IPS-11a (cell line): ENCODE data around the gene GALNT9.

Experiments used
- H3K4me3 ChIP-seq: one replicate; pipeline ENCODE4 v1.5.1; 2013; ENCODE audit warnings: low read depth, low read length, control low read depth

GALNT9 gene

GRCh38 chr12:132174015-132174838 lies 155.2 kb downstream of the GALNT9 start:
- H3K4me3 ChIP-seq = no peak overlapping the region

GRCh38 chr12:132173135-132174014 lies 156.0 kb downstream of the GALNT9 start:
- no peak overlapping the region for H3K4me3 ChIP-seq

DNA sequence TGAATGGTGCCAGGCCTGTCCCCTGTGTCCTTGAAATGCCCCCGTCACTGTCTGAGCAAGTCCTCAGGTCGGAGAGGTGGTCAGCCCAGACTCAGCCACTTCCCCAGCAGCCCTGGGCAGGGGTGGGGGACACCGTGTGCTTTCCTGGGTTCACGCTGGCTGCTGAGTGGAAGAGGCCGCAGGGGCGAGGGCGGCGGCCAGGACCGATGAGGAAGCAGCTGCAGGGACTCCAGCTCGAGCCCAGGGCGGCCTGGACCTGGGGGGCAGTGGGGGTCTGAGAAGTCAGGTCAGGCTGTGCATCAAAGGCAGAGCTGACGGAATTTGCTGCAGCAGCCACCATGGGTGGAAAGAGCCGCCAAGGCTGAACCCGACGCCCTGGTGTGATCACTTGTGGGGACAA lies 156.8 kb downstream of the GALNT9 start:
- no peak overlapping the region for H3K4me3 ChIP-seq

- no peak overlapping the region for H3K4me3 ChIP-seq
These were observed 157.3 kb downstream of the GALNT9 start for GRCh38 chr12:132171968-132172521.

- no peak overlapping the region for H3K4me3 ChIP-seq
These were observed 158.0 kb downstream of the GALNT9 start for GRCh38 chr12:132171293-132171967.

DNA sequence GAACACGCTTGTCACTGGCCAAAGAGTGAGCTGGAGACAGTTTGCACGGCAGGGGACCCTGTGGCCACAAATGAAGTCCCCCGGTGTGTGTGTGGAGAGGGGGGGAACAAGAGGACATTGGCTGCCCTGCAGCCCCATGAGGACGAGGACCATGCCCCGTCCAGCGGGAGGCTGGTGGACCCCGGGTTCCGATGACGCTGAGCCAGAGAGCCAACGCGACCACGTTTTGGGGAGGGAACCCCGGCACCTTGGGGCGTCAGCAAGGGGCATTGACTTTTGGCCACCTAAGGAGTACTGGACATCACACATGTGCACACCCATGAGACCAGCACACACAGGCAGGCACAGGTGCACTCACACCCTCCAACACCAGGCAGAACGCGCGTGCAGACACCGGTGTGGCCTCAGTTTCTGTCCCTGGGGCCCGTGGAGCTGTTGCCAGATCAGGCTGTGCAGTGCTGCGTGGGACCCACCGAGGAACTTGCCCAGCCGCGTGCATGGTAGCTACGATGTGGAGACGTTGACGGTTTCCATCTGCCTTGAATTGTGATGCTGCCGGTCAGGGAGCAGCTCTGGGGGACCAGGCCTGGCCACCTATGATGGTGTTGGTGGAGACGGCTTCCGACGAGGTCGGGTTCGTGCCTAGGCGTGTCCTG lies 158.6 kb downstream of the GALNT9 start:
- H3K4me3 ChIP-seq = no peak overlapping the region

DNA sequence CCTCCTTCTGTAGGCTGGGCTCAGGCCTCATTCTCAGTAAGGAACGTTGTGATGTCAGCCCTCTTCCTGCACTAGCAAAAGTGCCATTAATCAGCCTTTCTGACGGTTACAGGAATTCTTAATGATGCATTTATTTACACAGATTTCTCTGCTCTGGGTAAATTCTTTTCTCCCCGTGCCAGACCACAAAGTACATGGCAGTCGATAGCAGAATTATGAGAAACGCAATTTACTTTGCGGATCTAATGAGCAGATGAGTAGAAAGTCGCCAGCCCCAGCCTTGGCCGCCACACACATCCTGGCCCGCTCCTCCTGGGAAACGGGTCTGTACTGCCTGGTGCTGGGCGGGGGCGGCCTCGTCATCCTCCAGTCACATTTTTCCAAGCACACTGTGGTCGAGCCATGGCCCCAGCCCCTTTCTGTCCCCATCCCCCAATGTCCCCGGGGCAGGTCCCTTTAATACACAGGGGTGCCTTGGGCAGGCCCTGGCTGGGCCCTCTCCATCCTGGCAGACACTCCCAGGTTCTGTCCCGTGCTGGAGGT lies 159.2 kb downstream of the GALNT9 start:
- H3K4me3 ChIP-seq = no peak overlapping the region

DNA sequence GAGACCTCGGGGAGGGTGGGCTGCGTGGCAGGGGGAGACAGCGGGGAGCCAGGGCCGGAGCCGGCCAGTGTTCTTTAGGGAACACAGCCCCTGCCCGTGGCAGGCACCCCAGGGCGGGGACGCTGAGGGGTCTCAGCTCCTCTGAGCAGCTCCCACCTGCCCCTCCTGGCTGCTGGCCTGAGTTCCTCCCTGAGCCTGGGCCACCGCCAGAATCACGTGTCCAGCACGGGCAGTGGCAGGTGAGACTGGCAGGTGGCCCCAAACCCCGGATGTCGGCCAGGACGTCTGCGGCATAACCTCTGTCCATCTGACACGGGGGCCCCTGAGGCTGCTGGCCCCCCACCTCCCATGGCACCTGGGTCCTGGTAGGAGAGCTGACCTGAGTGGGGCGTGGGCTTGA lies 160.0 kb downstream of the GALNT9 start:
- no peak overlapping the region for H3K4me3 ChIP-seq

DNA sequence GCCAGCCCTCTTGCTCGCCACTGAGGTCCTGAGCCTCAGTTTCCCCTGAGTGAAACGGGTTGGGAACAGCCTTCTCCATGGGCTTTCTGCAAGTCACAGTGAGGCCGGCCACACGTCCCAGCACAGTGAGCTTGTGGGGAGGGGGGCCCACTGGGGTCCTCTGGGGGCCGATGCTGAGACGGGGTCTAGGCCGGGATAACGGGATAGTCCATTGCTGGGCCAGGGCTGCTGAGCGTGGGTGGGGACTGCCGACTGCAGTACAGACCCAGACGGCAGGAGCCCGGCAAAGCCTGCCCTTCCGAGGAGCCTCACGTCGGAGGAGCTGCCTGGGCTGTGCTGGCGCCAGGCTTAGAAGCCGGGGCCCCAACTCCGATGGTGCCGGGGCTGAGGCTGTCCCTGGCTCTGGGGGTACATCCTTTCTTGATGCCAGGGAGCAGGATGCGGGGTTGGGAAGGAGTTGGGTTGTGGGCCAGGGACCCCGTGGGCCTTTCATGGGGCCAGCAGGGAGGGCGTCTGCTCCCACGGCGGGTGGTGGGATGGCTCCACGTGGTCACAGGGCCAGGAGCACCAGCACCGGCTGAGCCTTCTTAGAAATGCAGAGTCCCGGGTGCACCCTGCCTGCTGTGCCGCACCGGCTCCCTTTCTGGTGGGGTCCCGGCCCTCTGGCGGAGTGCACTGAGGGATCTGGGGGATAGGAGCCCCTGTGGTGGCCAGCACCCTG lies 160.9 kb downstream of the GALNT9 start:
- no peak overlapping the region for H3K4me3 ChIP-seq

- H3K4me3 ChIP-seq = no peak overlapping the region
These were observed 161.6 kb downstream of the GALNT9 start for GRCh38 chr12:132167611-132168310.

DNA sequence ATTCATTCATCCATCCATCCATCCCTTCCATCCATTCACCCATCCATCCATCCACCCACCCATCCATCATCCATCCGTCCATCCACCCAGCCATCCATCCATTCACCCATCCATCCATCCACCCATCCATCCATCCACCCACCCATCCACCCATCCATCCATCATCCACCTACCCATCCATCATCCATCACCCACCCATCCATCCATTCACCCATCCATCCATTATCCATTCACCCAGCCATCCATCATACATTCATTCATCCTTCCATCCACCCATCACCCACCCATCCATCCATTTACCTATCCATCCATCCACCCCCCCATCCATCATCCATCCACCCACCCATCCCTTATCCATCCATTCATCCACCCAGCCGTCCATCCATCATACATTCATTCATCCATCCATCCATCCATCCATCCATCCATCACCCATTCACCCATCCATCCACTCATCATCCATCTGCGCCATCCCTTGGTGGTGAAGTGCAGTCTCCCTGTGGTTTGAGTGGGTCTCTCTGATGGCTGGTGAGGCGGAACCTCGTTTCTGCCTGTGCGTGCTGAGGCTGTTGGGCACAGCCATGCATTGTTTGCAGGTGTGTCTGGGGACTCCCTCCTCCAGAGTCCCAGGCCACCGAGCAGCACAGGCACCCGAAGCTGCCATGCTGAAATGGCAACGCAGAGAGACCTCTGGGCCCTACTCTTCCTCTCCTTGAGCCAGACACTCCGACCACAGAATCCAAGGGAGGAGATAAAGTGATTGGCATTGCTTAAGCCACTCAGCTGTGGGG lies 162.4 kb downstream of the GALNT9 start:
- H3K4me3 ChIP-seq = no peak overlapping the region

GRCh38 chr12:132166093-132166492 lies 163.3 kb downstream of the GALNT9 start:
- H3K4me3 ChIP-seq = no peak overlapping the region

DNA sequence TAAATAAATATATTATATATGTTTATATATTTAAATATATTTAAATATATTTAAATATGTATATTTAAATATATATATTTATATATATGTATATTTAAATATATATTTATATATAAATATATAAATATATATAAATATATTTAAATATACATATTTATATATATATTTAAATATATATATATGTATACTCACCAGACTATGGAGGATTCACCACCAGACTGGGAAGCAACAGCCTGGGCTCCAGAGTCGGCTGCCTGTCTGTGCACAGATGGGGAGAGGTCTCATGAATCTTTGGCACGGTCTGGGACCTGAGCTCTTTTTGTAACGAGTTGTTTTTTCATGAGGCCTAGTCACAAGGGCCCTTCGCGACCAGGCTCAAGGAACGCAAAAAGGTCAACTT lies 163.8 kb downstream of the GALNT9 start:
- no peak overlapping the region for H3K4me3 ChIP-seq

- H3K4me3 ChIP-seq = no peak overlapping the region
These were observed 165.0 kb downstream of the GALNT9 start for GRCh38 chr12:132164426-132164825.

DNA sequence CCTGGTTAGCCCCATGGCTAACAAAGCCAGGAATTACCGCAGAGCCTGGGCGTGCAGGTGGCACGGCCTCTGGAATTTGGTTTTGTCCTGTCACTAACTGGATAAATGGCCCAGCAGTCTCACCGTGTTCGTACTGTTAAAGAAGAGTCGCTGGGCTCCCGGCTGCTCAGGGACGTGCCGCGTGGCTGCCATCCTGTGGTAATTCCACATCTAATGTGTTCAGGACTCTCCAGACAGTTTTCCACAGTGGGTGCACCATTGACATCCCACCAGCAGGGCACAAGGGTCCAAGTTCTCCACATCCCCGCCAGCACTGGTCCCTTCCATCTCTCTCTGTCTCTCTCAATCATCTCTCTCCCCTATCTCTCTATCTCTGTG lies 165.5 kb downstream of the GALNT9 start:
- no peak overlapping the region for H3K4me3 ChIP-seq

GRCh38 chr12:132163041-132163910 lies 166.1 kb downstream of the GALNT9 start:
- no peak overlapping the region for H3K4me3 ChIP-seq

- H3K4me3 ChIP-seq = no peak overlapping the region
These were observed 166.8 kb downstream of the GALNT9 start for GRCh38 chr12:132162508-132163031.
